Nephron (organoid): ENCODE measurements around the gene RAF1.
"Not testable (repeated sequence)": the region's sequence is repeated elsewhere in the genome, so short reads cannot be mapped to it uniquely, and the experiment has no call there.

Source experiments
- H3K27ac Mint-ChIP-seq, 3 experiments: 2 replicates each; pipeline ENCODE4 v1.8.0; 2020; ENCODE audit warnings: mixed read lengths in 3 of 3, mild to moderate bottlenecking in 2 of 3, moderate library complexity in 1 of 3
- H3K27me3 Mint-ChIP-seq: 2 replicates; pipeline ENCODE4 v1.8.0; 2021; ENCODE audit warnings: low read depth, mild to moderate bottlenecking, moderate library complexity, mixed read lengths
- H3K36me3 Mint-ChIP-seq: 2 replicates; pipeline ENCODE4 v1.8.0; 2020; ENCODE audit warnings: low read depth, mixed read lengths
- H3K4me1 Mint-ChIP-seq: 2 replicates; pipeline ENCODE4 v1.8.0; 2020; ENCODE audit warnings: mixed read lengths
- H3K4me3 Mint-ChIP-seq, 3 experiments: 2 replicates each; pipeline ENCODE4 v1.8.0; 2020; ENCODE audit warnings: mild to moderate bottlenecking in 3 of 3, mixed read lengths in 3 of 3, moderate library complexity in 2 of 3
- H3K9me3 Mint-ChIP-seq: 2 replicates; pipeline ENCODE4 v1.8.0; 2020; ENCODE audit warnings: mixed read lengths
- CTCF ChIP-seq, 3 experiments: fragments of 200-600 bp; sonication (generic); IDR thresholded peaks; one replicate each; pipeline ENCODE4 v1.5.0; 2021; ENCODE audit warnings: antibody characterized with exemption in 3 of 3; ENCODE audit not compliant: unreplicated experiment in 3 of 3

The RAF1 gene

GRCh38 chr3:12638105-12638504 lies 25.8 kb downstream of the RAF1 start:
- peak overlapping the region; percentile 5 to 38 (median 8) for H3K27ac Mint-ChIP-seq
- peaks cover 31% of the 10 kb centered on the region for H3K36me3 Mint-ChIP-seq
- no peaks in the 10 kb centered on the region for H3K9me3 Mint-ChIP-seq
- no peak overlapping the region for H3K4me3 Mint-ChIP-seq
- TF ChIP-seq CTCF (IDR thresholded peaks at IDR 0.05; ENCODE audit: unreplicated experiment in 3 of 3), result no peak
- no peaks in the 10 kb centered on the region for H3K27me3 Mint-ChIP-seq
- peaks cover 18% of the 10 kb centered on the region for H3K4me1 Mint-ChIP-seq

- H3K27me3 Mint-ChIP-seq, result no peaks in the 10 kb centered on the region
- peaks cover 13% of the 10 kb centered on the region for H3K4me1 Mint-ChIP-seq
- no peak overlapping the region for H3K4me3 Mint-ChIP-seq
- H3K9me3 Mint-ChIP-seq, result no peaks in the 10 kb centered on the region
- TF ChIP-seq CTCF (IDR thresholded peaks at IDR 0.05; ENCODE audit: unreplicated experiment in 3 of 3), result no peak
- no peak overlapping the region for H3K27ac Mint-ChIP-seq
- H3K36me3 Mint-ChIP-seq, result peaks cover 14% of the 10 kb centered on the region
Observed at GRCh38 chr3:12633108-12633507, 30.8 kb downstream of the RAF1 start.

- no peaks in the 10 kb centered on the region for H3K27me3 Mint-ChIP-seq
- TF ChIP-seq CTCF (IDR thresholded peaks at IDR 0.05; ENCODE audit: unreplicated experiment in 3 of 3), result no peak
- peak overlapping the region in 2 of 3 experiments; percentile 39 to 51 for H3K27ac Mint-ChIP-seq
- H3K4me1 Mint-ChIP-seq, result peaks cover 9% of the 10 kb centered on the region
- peaks cover 10% of the 10 kb centered on the region for H3K36me3 Mint-ChIP-seq
- H3K4me3 Mint-ChIP-seq, result no peak overlapping the region
- H3K9me3 Mint-ChIP-seq, result no peaks in the 10 kb centered on the region
Observed at GRCh38 chr3:12632523-12632922, 31.4 kb downstream of the RAF1 start.

- not testable (repeated sequence) for H3K27ac Mint-ChIP-seq, H3K36me3 Mint-ChIP-seq, H3K4me1 Mint-ChIP-seq, H3K9me3 Mint-ChIP-seq, H3K27me3 Mint-ChIP-seq, H3K4me3 Mint-ChIP-seq
Observed at GRCh38 chr3:12630843-12631242, 33.1 kb downstream of the RAF1 start.

- no peak overlapping the region for H3K4me3 Mint-ChIP-seq
- peaks cover 4% of the 10 kb centered on the region for H3K36me3 Mint-ChIP-seq
- H3K27me3 Mint-ChIP-seq, result no peaks in the 10 kb centered on the region
- no peak for TF ChIP-seq CTCF (IDR thresholded peaks at IDR 0.05; ENCODE audit: unreplicated experiment in 3 of 3)
- no peaks in the 10 kb centered on the region for H3K9me3 Mint-ChIP-seq
- peaks cover 14% of the 10 kb centered on the region for H3K4me1 Mint-ChIP-seq
- peak overlapping the region in 1 of 3 experiments; percentile 30 for H3K27ac Mint-ChIP-seq
Observed at GRCh38 chr3:12630292-12630691, 33.6 kb downstream of the RAF1 start.

- H3K4me1 Mint-ChIP-seq, result peaks cover 14% of the 10 kb centered on the region
- no peaks in the 10 kb centered on the region for H3K27me3 Mint-ChIP-seq
- no peak overlapping the region for H3K4me3 Mint-ChIP-seq
- H3K9me3 Mint-ChIP-seq, result no peaks in the 10 kb centered on the region
- TF ChIP-seq CTCF (IDR thresholded peaks at IDR 0.05; ENCODE audit: unreplicated experiment in 3 of 3), result no peak
- H3K36me3 Mint-ChIP-seq, result peaks cover 3% of the 10 kb centered on the region
- H3K27ac Mint-ChIP-seq, result peak overlapping the region in 1 of 3 experiments; percentile 13
Observed at GRCh38 chr3:12629560-12629959, 34.4 kb downstream of the RAF1 start.
